Stimulated activated CD8-positive, alpha-beta memory T cell treated with anti-CD3 and anti-CD28 coated beads, Interleukin-7, amount 100 ng/mL, for 48 hours (primary cell): ENCODE data around the gene CCDC73.
"Not testable (repeated sequence)": the region's sequence is repeated elsewhere in the genome, so short reads cannot be mapped to it uniquely, and the experiment has no call there.

Source experiments
- DNase-seq, 2 donors: peaks; one replicate each; pipeline ENCODE4 v3.0.0-alpha.2; 2020; ENCODE audit warnings: low read depth in 1 of 2; ENCODE audit errors: extremely low read depth in 1 of 2

CCDC73 gene

GRCh38 chr11:32706985-32707741 lies 87.3 kb downstream of the CCDC73 start:
- DNase-seq = no peak

DNA sequence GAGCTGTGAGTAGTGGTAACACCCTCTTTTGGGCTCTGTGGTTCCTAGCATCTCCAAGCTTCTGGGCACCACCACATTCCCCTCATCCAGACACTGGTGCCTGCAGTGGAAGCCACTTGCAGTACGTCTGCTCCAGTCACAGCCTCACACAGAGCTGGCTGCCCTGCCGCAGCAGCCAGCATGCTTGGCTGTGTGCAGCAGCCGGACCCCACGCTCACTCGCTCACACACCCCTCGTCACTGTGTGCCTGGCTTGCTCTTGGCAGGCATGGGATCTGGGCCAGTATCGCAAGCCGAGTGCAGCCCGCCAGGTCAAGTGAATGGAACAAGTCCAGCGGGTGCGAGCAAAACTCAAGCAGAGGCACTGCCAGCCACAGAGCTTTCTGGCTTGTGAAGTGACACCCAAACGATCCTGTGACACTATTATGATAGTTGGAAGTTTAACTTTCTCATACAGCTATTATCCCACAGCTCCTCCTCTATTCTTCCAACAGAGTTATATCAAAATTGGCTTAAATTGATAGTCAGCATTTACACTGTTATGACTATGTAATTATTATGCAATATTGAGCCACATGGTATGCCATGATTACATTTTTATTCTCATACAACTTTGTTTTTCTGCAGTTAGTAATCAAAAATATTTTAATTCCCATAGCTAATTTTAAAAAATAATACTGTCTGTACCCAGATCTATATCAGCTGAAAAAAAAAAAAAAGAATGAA lies 89.0 kb downstream of the CCDC73 start:
- DNase-seq = no peak

- DNase-seq = no peak
Observed at GRCh38 chr11:32704775-32705174, 89.7 kb downstream of the CCDC73 start.

DNA sequence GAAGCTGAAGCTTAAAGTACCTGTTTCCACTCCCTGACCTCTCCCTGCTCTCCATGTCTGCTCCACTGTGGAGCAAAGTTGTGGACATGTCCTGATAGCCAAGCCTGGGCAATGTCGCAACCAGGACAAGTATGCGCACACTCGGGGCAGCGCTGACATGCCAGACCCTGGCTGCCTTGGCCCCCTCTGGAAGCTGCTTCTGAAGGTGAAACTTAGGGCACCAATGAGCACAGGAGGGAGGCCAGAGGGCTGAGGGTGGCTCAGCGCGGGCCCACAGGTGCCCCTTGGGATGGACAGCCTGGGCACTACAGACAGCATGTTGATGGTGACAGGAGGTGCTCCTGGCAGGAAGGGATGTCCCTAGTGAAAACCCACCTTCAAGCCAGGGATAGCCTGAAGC lies 90.2 kb downstream of the CCDC73 start:
- DNase-seq = no peak

DNA sequence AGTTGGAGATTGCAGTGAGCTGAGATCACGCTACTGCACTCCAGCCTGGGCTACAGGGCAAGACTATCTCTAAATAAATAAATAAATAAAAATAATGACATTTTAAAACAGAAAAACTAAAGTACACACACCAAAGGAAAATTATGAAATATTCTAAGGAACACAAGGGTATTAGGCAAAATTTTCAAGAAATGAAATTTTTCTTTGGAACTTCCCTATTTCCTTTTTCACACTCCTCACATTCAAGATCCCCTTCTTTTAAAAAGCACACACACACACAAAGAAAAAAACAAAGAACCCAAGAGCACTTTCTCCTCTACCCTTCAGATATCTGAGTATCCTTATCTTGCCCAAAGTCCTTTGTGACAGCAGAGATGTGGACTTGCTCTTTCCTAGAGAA lies 92.8 kb downstream of the CCDC73 start:
- DNase-seq = no peak

DNA sequence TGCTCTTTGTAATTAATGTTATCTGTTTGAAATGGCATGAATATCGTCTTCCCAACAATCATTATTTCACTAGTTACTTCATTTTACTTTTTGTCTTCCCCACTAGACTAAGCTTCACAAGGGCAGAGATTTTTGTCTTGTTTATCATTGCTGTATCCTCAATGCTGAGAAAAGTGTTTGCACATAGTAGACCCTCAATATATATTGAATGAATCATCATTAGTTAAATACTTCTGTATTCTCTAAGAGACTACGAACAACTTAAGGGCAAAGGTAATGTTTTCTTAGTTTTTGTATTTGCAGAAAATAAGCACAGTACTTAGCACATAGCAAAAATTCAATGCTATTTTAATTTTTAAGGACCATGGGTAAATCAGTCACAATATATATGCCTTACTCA lies 95.9 kb downstream of the CCDC73 start:
- DNase-seq = no peak

DNA sequence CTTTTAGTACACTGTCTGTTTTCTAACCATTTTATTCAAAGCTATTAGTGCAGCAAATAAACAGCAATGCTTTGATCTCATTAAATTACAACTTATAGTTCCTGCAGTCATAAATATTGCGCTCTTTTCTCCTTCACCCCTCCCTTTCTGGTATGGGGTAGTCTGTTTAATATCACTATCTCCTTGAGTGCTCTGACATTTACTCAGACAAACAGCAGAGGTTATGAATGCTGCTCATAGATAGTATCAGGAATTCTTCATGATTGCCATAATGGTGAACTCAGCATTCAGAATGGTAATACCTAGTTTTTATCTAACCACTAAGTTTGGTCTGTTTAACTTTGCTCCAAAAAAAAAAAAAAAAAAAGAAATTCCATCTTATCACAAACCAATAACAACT lies 123.4 kb downstream of the CCDC73 start:
- no peak for DNase-seq

DNA sequence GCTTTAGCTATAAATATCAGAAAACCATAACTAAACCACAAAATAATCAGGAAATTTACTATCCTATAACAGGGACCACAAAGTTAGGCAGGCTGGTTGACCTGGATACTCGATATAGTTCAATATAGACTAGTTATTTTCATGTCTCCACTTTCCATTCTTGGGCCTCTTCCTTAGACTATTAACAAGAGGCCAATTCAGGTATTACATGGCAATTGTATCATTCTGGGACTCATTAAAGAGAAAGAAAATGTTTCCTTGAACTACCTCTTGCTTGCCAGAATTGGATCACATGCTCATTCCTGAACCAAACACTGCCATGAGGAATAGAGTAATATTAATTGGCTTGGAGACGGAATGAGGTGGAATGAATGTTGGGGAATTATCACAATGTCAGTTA lies 134.8 kb downstream of the CCDC73 start:
- DNase-seq = no peak

DNA sequence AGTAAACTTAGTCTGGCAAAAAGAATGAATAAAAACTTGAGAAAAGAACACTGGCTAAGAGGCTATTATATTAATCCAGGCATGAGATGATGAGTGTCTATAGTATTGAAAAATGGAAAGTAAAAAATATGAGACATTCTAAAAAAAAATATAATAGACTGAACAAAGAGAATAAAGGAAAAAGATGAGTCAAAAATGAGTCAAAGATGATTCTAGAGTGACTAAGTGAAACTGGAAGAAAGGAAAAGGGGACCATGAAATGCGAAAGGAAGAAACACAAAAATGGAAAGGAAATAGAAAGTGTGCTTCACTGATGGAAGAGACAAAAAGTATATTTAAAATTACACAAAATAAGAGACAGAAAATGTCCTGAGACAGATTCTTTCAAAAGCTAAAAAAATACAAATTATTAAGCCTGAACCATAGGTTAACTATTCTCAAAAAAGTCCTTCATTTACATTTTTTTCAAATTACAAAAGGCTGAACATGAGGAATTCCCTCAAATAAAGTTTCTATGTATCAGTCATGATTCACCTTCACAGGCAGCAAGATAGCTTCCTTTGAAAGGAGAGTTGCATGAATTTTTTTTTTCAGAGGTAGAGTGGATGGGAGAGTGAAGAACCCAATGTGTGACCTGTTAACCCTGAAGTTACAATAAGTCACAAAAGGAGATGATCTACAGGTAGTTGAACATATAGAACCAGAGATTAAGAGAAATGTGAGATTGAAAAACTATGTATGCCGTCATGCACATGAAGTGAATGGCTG lies 135.6 kb downstream of the CCDC73 start:
- DNase-seq = no peak

GRCh38 chr11:32643526-32643925 lies 150.9 kb downstream of the CCDC73 start:
- no peak for DNase-seq

DNA sequence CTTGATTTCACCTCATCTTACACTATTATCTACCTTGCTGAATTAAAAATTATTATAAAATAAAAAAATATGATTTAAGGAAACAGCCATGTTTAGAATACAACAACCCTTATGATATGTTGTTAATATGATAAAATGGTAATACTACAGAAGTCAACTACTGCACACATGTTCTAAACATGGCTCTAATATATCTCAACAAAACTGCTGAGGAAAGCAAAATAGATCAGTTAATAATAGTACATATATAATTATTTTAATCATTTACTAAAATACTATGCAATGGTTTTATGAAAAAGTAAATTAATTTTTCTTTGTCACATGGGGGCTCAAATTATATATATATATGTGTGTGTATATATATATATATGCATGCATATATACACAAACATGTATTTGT lies 153.1 kb downstream of the CCDC73 start:
- no peak for DNase-seq

- DNase-seq = no peak
Observed at GRCh38 chr11:32635819-32636218, 158.6 kb downstream of the CCDC73 start.

- DNase-seq = no peak
Observed at GRCh38 chr11:32630844-32631243, 163.6 kb downstream of the CCDC73 start.

- DNase-seq = no peak
Observed at GRCh38 chr11:32616903-32617302, 177.6 kb downstream of the CCDC73 start.

DNA sequence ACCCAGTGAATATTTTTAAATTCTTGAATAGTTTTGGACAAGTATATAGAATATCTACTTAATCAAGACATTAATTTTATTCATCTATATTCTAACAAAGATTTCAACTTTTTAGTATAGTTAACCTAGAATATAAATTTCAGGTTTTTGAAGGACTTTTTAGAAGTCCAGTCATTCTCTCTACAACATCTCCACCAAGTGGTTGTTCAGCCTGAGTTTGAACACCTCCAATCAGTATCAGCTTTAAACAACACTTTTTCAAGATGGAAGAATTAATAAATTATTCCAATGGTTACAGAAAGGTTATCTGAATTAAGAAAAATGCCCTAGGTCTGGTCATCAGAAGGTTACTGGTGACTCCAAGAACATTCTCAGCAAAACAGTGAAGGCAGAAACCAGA lies 179.0 kb downstream of the CCDC73 start:
- no peak for DNase-seq

DNA sequence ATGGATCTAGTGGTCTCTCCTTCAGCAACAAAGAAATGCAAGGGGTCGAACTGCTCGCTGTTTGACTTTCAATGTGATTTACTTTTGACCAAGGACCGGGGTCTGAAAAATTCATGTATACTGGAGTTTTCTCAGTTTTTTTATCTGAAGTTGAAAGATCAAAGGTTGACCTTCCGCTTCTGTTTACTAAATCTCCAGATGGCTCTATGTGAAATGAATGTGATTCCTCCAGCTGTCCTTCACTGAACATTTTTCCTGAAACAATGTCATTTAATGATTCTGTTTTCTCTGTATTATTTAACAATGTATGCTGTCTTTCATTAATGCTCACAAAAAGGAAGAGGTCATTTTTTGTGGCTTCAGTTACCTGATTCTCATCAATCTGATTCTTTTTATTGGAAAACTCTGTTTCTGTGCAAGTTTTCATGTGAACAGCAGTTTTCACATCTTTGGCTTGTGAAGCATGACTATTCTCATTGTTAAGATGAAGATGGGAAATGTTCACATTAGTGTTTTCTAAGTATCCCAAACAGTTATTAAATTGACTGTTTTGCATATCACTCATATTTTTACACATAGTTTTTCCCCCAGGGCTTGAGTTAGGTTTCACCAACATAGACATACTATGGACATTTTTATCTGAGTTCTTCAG lies 180.8 kb downstream of the CCDC73 start:
- DNase-seq = no peak

GRCh38 chr11:32610797-32611352 lies 183.6 kb downstream of the CCDC73 start:
- DNase-seq = no peak

DNA sequence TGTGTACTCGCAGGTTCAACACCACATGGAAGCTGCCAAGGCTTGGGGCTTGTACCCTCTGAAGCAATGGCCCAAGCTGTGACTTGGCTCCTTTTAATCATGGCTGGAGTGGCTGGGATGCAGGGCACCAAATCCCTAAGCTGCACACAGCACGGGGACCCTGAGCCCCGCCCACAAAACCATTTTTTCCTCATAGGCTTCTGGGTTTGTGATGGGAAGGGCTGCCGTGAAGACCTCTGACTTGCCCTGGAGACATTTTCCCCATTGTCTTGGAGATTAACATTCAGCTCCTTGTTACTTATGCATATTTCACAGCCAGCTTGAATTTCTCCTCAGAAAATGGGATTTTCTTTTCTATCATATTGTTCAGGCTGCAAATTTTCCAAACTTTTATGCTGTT lies 185.6 kb downstream of the CCDC73 start:
- not testable (repeated sequence) for DNase-seq

DNA sequence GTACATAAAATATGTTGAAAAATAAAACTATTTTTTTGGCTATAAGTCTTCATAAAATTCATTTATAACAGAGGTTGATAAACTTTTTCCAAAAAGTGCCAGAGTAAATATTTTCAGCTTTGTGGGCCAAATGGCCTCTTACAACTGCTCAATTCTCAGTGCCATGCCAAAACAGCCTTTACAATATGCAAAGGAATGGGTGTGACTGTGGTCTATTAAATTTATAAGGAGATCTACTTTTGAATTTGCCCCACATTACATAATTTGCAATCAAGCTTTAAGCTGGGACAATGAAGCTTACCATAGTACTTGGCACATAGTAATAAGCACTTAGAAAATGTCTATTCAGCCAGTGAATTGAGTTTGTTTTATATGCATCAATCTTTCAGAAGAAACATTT lies 188.2 kb downstream of the CCDC73 start:
- no peak for DNase-seq

- no peak for DNase-seq
Observed at GRCh38 chr11:32602657-32603415, 191.6 kb downstream of the CCDC73 start.
